Body of pancreas (tissue), 4 donors: ENCODE data around the gene ANO4.

Source experiments
- CTCF ChIP-seq, 7 experiments: fragments of 450-650 bp in 4 of 7; fragments of 200-600 bp in 3 of 7; sonication (generic) in 3 of 7; IDR thresholded peaks; one replicate each; pipeline ENCODE4 v1.5.1; 2016 to 2019; ENCODE audit warnings: antibody characterized with exemption in 7 of 7
- POLR2A ChIP-seq, 3 donors: fragments of 450-650 bp; IDR thresholded peaks; one replicate each; pipeline ENCODE4 v1.6.1; 2016; ENCODE audit warnings: antibody characterized with exemption in 3 of 3, mild to moderate bottlenecking in 2 of 3

GRCh38 chr12:101040936-101041335 is 246.4 kb downstream of the ANO4 start:
- TF ChIP-seq CTCF (IDR thresholded peaks at IDR 0.05) (no peak), POLR2A (IDR thresholded peaks at IDR 0.05) (no peak)
